Heart right ventricle (tissue), 16 donors: Measurements from ENCODE around the gene ENO3. TPM values are rescaled to one million over a fixed set of nuclear protein-coding genes. Genes with fewer than 3 reads are reported as not detected.

ENCODE experiments used
- ATAC-seq, 8 donors: fragments of 200-7000 bp; cut with Tn5 transposase; one replicate each; pipeline ENCODE4 v1.9.1; 2020; ENCODE audit warnings: mild to moderate bottlenecking in 8 of 8, moderate library complexity in 8 of 8, moderate number of reproducible peaks in 1 of 8
- DNase-seq, 2 donors: peaks; one replicate each; pipeline ENCODE4 v3.0.0-alpha.2; 2020
- H3K27ac ChIP-seq, 10 donors: fragments of 200-600 bp; sonication (generic) in 2 of 10; one replicate each; pipeline versions ENCODE4 v1.5.0 to v1.8.0; 2020 to 2022; ENCODE audit warnings: mild to moderate bottlenecking in 3 of 10
- H3K27me3 ChIP-seq, 7 donors: fragments of 200-600 bp; one replicate each; pipeline ENCODE4 v1.8.0; 2021 to 2022; ENCODE audit warnings: mild to moderate bottlenecking in 2 of 7
- H3K36me3 ChIP-seq, 9 donors: fragments of 200-600 bp; sonication (generic) in 1 of 9; one replicate each; pipeline versions ENCODE4 v1.5.0 to v1.8.0; 2020 to 2022; ENCODE audit warnings: mild to moderate bottlenecking in 2 of 9
- H3K4me1 ChIP-seq, 9 donors: fragments of 200-600 bp; sonication (generic) in 1 of 9; one replicate each; pipeline versions ENCODE4 v1.5.0 to v1.8.0; 2020 to 2022; ENCODE audit warnings: mild to moderate bottlenecking in 4 of 9
- H3K4me3 ChIP-seq, 10 donors: fragments of 200-600 bp; sonication (generic) in 2 of 10; one replicate each; pipeline versions ENCODE4 v1.5.0 to v1.8.0; 2020 to 2022; ENCODE audit warnings: mild to moderate bottlenecking in 7 of 10, moderate library complexity in 2 of 10
- H3K9me3 ChIP-seq, 11 donors: fragments of 200-600 bp in 10 of 11; sonication (generic) in 2 of 11; one replicate each; pipeline versions ENCODE4 v1.5.0 to v1.8.0; 2013 to 2022; ENCODE audit warnings: mild to moderate bottlenecking in 2 of 11, control low read depth in 1 of 11, moderate library complexity in 1 of 11
- CTCF ChIP-seq, 9 donors: fragments of 200-600 bp; sonication (generic) in 2 of 9; IDR thresholded peaks; one replicate each; pipeline versions ENCODE4 v1.5.0 to v1.8.0; 2021 to 2022; ENCODE audit warnings: antibody characterized with exemption in 9 of 9, mild to moderate bottlenecking in 5 of 9, moderate library complexity in 1 of 9
- WGBS, 2 donors: extraction: QIAGEN DNeasy Blood & Tissue Kit; methylation state at CpG; one replicate each; pipeline ENCODE4 v1.1.7; 2013; ENCODE audit warnings: inconsistent platforms in 1 of 2; 5-methylcytosine and 5-hydroxymethylcytosine counted together
- intact Hi-C, 10 donors: fragments of 100-400 bp; cut with DNase I; formaldehyde crosslinking; loops; one replicate each; pipeline versions ENCODE4 v1.11.1 to v1.14.2; 2022
- polyA plus RNA-seq, 2 donors: library from polyadenylated mRNA; stranded (reverse); fragments of 200-250 nt; gene quantifications; one replicate each; pipeline ENCODE4 v1.2.3, GENCODE V29; 2013
- total RNA-seq, 10 donors: library from RNA; stranded (reverse); fragmentation: NEBNext Ultra II Directional in 3 of 10; extraction: Animal tissue kit (Norgen Biotek cat#: 25700) in 3 of 10; gene quantifications; one replicate each; pipeline versions ENCODE4 v1.2.1 to v1.2.4, GENCODE V29; 2021 to 2023
- donor health status: Arrhythmogenic right ventricular cardiomyopathy.
- donor health status: ischemic (EF 13 %, LVEDD 7.1; RV severe dilation, severe dysfunction).
- donor health status: healthy with polysubstance abuse.
- donor health status: DM: no; HTN: yes; CAD: no.
- donor health status: DM: no; HTN: no; CAD: no.
- donor health status: ischemic (EF 25% LVEDD 6.9; RV normal size, moderate dysfunction).
- donor health status: ischemic (EF 25% LVEDD 5.7; RV mildly dilated, moderate dysfunction).
- donor health status: healthy.
- donor health status: DM: yes; HTN: yes; CAD: no.
- donor health status: Ischemic cardiomyopathy.
- donor health status: ischemic (EF 35%, LVEDD 5.7; RV mildly dilated, moderate dysfunction).
- donor health status: nonischemic (EF 11% LVEDD 7.7; RV severe dilation, severe dysfunction).
- donor health status: DM: yes; HTN: yes; CAD: no.
- donor health status: PGD.
- donor health status: ischemic (EF 29% LVEDD 5.4; RV normal size, mild dysfunction).
- donor health status: nonischemic (EF 23%, LVEDD 6.1; RV moderate dilation, normal function).

The ENO3 gene
- total and polyA plus RNA-seq, 12 donors: 143 to 1,668 (median 746) TPM

- H3K4me3 ChIP-seq: peak overlapping the region; percentile 67 to 100 (median 95)
- no peak for TF ChIP-seq CTCF (IDR thresholded peaks at IDR 0.05)
- no peaks in the 10 kb centered on the region for H3K27me3 ChIP-seq
- H3K9me3 ChIP-seq: no peaks in the 10 kb centered on the region
- peaks cover 0 to 39% (median 35%) of the 10 kb centered on the region in 9 donors for H3K36me3 ChIP-seq
- peaks cover 18 to 44% (median 30%) of the 10 kb centered on the region in 9 donors for H3K4me1 ChIP-seq
- DNase-seq: no peak
- ATAC-seq: peak in 5 of 8 donors; percentile 12 to 47 (median 23)
- WGBS, 2 donors: 32 to 49% methylated on average over 12 of the region's 12 CpGs
- peak overlapping the region; percentile 87 to 97 (median 94) for H3K27ac ChIP-seq
- intact Hi-C loops: loop anchor here in 1 of 10 donors (5.0 kb wide), 1 partner anchor 52 kb away; the partner anchor contains the start of gene PFN1
Measured at GRCh38 chr17:4999430-5000093, 48.6 kb downstream of the ENO3 start.

GRCh38 chr17:5000237-5000639 lies 49.3 kb downstream of the ENO3 start:
- Histone ChIP-seq H3K27me3 (no peaks in the 10 kb centered on the region), H3K9me3 (no peaks in the 10 kb centered on the region), H3K4me3 (peak overlapping the region in 9 of 10 donors; percentile 67 to 100 (median 95)), H3K27ac (peak overlapping the region; percentile 87 to 97 (median 94)), H3K36me3 (peaks cover 0 to 46% (median 41%) of the 10 kb centered on the region in 9 donors), H3K4me1 (peaks cover 18 to 44% (median 30%) of the 10 kb centered on the region in 9 donors)
- no peak for TF ChIP-seq CTCF (IDR thresholded peaks at IDR 0.05)
- WGBS, 2 donors: 45 to 51% methylated on average over 11 of the region's 11 CpGs
- peak; percentile 87 to 88 for DNase-seq
- peak; percentile 18 to 82 (median 68) for ATAC-seq
- intact Hi-C loops: no loop called here

- intact Hi-C loops: no loop called here
- H3K36me3 ChIP-seq: peaks cover 2 to 66% (median 60%) of the 10 kb centered on the region in 9 donors
- DNase-seq: no peak
- WGBS, 2 donors: 90 to 91% methylated on average over 20 of the region's 20 CpGs
- no peaks in the 10 kb centered on the region for H3K27me3 ChIP-seq
- ATAC-seq: no peak
- peak overlapping the region in 2 of 10 donors; percentile 28 to 96 for H3K27ac ChIP-seq
- peaks cover 13 to 37% (median 23%) of the 10 kb centered on the region in 9 donors for H3K4me1 ChIP-seq
- H3K9me3 ChIP-seq: no peaks in the 10 kb centered on the region
- no peak overlapping the region for H3K4me3 ChIP-seq
- no peak for TF ChIP-seq CTCF (IDR thresholded peaks at IDR 0.05)
Measured at GRCh38 chr17:5002121-5002788, 51.3 kb downstream of the ENO3 start.

- no peak for TF ChIP-seq CTCF (IDR thresholded peaks at IDR 0.05)
- peaks cover 7 to 77% (median 71%) of the 10 kb centered on the region in 9 donors for H3K36me3 ChIP-seq
- H3K27ac ChIP-seq: no peak overlapping the region
- H3K4me3 ChIP-seq: no peak overlapping the region
- no peaks in the 10 kb centered on the region for H3K27me3 ChIP-seq
- no peaks in the 10 kb centered on the region for H3K9me3 ChIP-seq
- ATAC-seq (no peak), DNase-seq (no peak)
- WGBS, 2 donors: 82 to 86% methylated on average over 18 of the region's 18 CpGs
- intact Hi-C loops: no loop called here
- peaks cover 13 to 37% (median 23%) of the 10 kb centered on the region in 9 donors for H3K4me1 ChIP-seq
Measured at GRCh38 chr17:5003214-5003867, 52.4 kb downstream of the ENO3 start.
